Activated T-cell treated with anti-CD3 and anti-CD28 coated beads for 48 hours (primary cell): ENCODE measurements around the gene SCN8A.

Experiments used
- DNase-seq: peaks from one replicate; pipeline ENCODE4 v3.0.0-alpha.2; 2020; ENCODE audit warnings: low read depth

The SCN8A gene

GRCh38 chr12:51672334-51672733 is 81.3 kb downstream of the SCN8A start:
- DNase-seq: no peak

GRCh38 chr12:51675071-51675803 is 84.2 kb downstream of the SCN8A start:
- no peak for DNase-seq

GRCh38 chr12:51676875-51677274 is 85.8 kb downstream of the SCN8A start:
- no peak for DNase-seq

- no peak for DNase-seq
Observed at GRCh38 chr12:51677284-51677968, 86.4 kb downstream of the SCN8A start.

GRCh38 chr12:51678086-51678724 is 87.2 kb downstream of the SCN8A start:
- no peak for DNase-seq

- DNase-seq: no peak
Observed at GRCh38 chr12:51682981-51683380, 91.9 kb downstream of the SCN8A start.

GRCh38 chr12:51683763-51684357 is 92.8 kb downstream of the SCN8A start:
- no peak for DNase-seq

- DNase-seq: no peak
Observed at GRCh38 chr12:51686727-51687126, 95.7 kb downstream of the SCN8A start.

GRCh38 chr12:51687177-51687576 is 96.1 kb downstream of the SCN8A start:
- no peak for DNase-seq

- no peak for DNase-seq
Observed at GRCh38 chr12:51687614-51688013, 96.6 kb downstream of the SCN8A start.

GRCh38 chr12:51689983-51690382 is 99.0 kb downstream of the SCN8A start:
- DNase-seq: no peak

- DNase-seq: no peak
Observed at GRCh38 chr12:51692016-51692415, 101.0 kb downstream of the SCN8A start.

GRCh38 chr12:51693569-51693968 is 102.5 kb downstream of the SCN8A start:
- no peak for DNase-seq

- no peak for DNase-seq
Observed at GRCh38 chr12:51694146-51694545, 103.1 kb downstream of the SCN8A start.

- no peak for DNase-seq
Observed at GRCh38 chr12:51695241-51696010, 104.4 kb downstream of the SCN8A start.

- DNase-seq: no peak
Observed at GRCh38 chr12:51699219-51699618, 108.2 kb downstream of the SCN8A start.

- no peak for DNase-seq
Observed at GRCh38 chr12:51700887-51701286, 109.9 kb downstream of the SCN8A start.

- DNase-seq: no peak
Observed at GRCh38 chr12:51702587-51702986, 111.6 kb downstream of the SCN8A start.

- no peak for DNase-seq
Observed at GRCh38 chr12:51705450-51705849, 114.4 kb downstream of the SCN8A start.

GRCh38 chr12:51706206-51706605 is 115.2 kb downstream of the SCN8A start:
- DNase-seq: no peak

GRCh38 chr12:51714666-51715065 is 123.6 kb downstream of the SCN8A start:
- no peak for DNase-seq

- no peak for DNase-seq
Observed at GRCh38 chr12:51717326-51717925, 126.4 kb downstream of the SCN8A start.
